Naive thymus-derived CD4-positive, alpha-beta T cell (primary cell): ENCODE results near the gene NUDT19. TPM values are rescaled to one million over a fixed set of nuclear protein-coding genes. Genes with fewer than 3 reads are reported as not detected.
"Not testable (repeated sequence)": the region's sequence is repeated elsewhere in the genome, so short reads cannot be mapped to it uniquely, and the experiment has no call there.

Experiments
- ATAC-seq: fragments of 150-1000 bp; cut with Tn5 transposase; 2 replicates; pipeline ENCODE4 v1.10.0; 2021; ENCODE audit warnings: mild to moderate bottlenecking, moderate library complexity
- CTCF ChIA-PET: fragments of 350-600 bp; sonication (Branson Sonifier 250); formaldehyde crosslinking; loops from one replicate; lab custom pipeline; 2021; ENCODE audit warnings: antibody characterized with exemption; lab: Charles Lee
- POLR2A ChIA-PET: fragments of 350-600 bp; sonication (Branson Sonifier 250); formaldehyde crosslinking; loops from one replicate; lab custom pipeline; 2021; ENCODE audit warnings: antibody characterized with exemption, inconsistent platforms; lab: Charles Lee
- DNase-seq, 9 donors: peaks; one replicate each; pipeline versions ENCODE4 v3.0.0 to v3.0.0-alpha.2; 2020 to 2022; ENCODE audit warnings: mixed read lengths in 1 of 9
- H3K27ac ChIP-seq: one replicate; pipeline ENCODE4 v1.7.0; 2013; ENCODE audit warnings: mild to moderate bottlenecking, low read depth, low read length, moderate library complexity
- H3K27me3 ChIP-seq, 2 donors: one replicate each; pipeline ENCODE4 v1.7.0; 2013; ENCODE audit warnings: low read length in 2 of 2, mild to moderate bottlenecking in 2 of 2, moderate library complexity in 2 of 2; ENCODE audit not compliant: control insufficient read depth in 2 of 2, insufficient read depth in 2 of 2
- H3K36me3 ChIP-seq, 3 experiments: 1 replicate in 2 of 3; 2 replicates in 1 of 3; pipeline ENCODE4 v1.7.0; 2013; ENCODE audit warnings: low read length in 3 of 3, mild to moderate bottlenecking in 3 of 3, moderate library complexity in 1 of 3; ENCODE audit not compliant: insufficient read depth in 3 of 3, control insufficient read depth in 2 of 3
- H3K4me1 ChIP-seq, 2 donors: one replicate each; pipeline ENCODE4 v1.7.0; 2013; ENCODE audit warnings: low read length in 2 of 2, mild to moderate bottlenecking in 2 of 2, moderate library complexity in 1 of 2; ENCODE audit not compliant: control insufficient read depth in 2 of 2, insufficient read depth in 2 of 2
- H3K4me3 ChIP-seq: 2 replicates; pipeline ENCODE4 v1.7.0; 2013; ENCODE audit warnings: mild to moderate bottlenecking, low read length
- H3K9me3 ChIP-seq, 3 experiments: 1 replicate in 2 of 3; 2 replicates in 1 of 3; pipeline ENCODE4 v1.7.0; 2013; ENCODE audit warnings: low read length in 3 of 3; ENCODE audit not compliant: control insufficient read depth in 2 of 3
- H3K27ac Mint-ChIP-seq, 9 donors: one replicate each; pipeline ENCODE4 v1.8.0; 2020 to 2022; ENCODE audit warnings: mixed read lengths in 9 of 9, mild to moderate bottlenecking in 8 of 9, moderate library complexity in 5 of 9, inconsistent platforms in 2 of 9
- H3K27me3 Mint-ChIP-seq, 5 donors: one replicate each; pipeline ENCODE4 v1.8.0; 2021 to 2022; ENCODE audit warnings: mixed read lengths in 5 of 5, mild to moderate bottlenecking in 1 of 5
- H3K36me3 Mint-ChIP-seq, 5 donors: one replicate each; pipeline ENCODE4 v1.8.0; 2020 to 2022; ENCODE audit warnings: mixed read lengths in 5 of 5, mild to moderate bottlenecking in 3 of 5, inconsistent platforms in 1 of 5
- H3K4me1 Mint-ChIP-seq, 7 donors: one replicate each; pipeline ENCODE4 v1.8.0; 2020 to 2022; ENCODE audit warnings: mixed read lengths in 7 of 7, mild to moderate bottlenecking in 3 of 7, inconsistent platforms in 1 of 7
- H3K4me3 Mint-ChIP-seq, 10 donors: one replicate each; pipeline ENCODE4 v1.8.0; 2020 to 2022; ENCODE audit warnings: mild to moderate bottlenecking in 10 of 10, mixed read lengths in 10 of 10, moderate library complexity in 6 of 10, inconsistent platforms in 2 of 10
- H3K9me3 Mint-ChIP-seq, 11 donors: one replicate each; pipeline ENCODE4 v1.8.0; 2020 to 2022; ENCODE audit warnings: mixed read lengths in 11 of 11, mild to moderate bottlenecking in 4 of 11, inconsistent platforms in 1 of 11, moderate library complexity in 1 of 11
- intact Hi-C, 2 donors: fragments of 100-400 bp; cut with micrococcal nuclease; formaldehyde crosslinking; loops; one replicate each; pipeline ENCODE4 v1.15.1; 2023
- polyA plus RNA-seq, 2 donors: library from polyadenylated mRNA; unstranded; fragments of 300-500 nt; fragmentation: Illumina TruSeq; gene quantifications; one replicate each; pipeline ENCODE4 v1.2.3, GENCODE V29; 2021
- total RNA-seq, 6 experiments: library from RNA in 5 of 6; stranded (reverse) in 5 of 6; gene quantifications; 1 replicate in 5 of 6; 2 replicates in 1 of 6; pipeline ENCODE4 v1.2.3 and lab custom pipeline; 2021 to 2026

The NUDT19 gene
- total and polyA plus RNA-seq, 7 experiments from 2014 or later = 2.4 to 17.0 (median 8.9) TPM

- CTCF ChIA-PET, ATAC-seq, H3K27me3 ChIP-seq, H3K27ac ChIP-seq, POLR2A ChIA-PET, DNase-seq, H3K9me3 ChIP-seq, H3K4me3 ChIP-seq, H3K9me3 Mint-ChIP-seq, H3K27me3 Mint-ChIP-seq: not testable (repeated sequence)
- Mint-ChIP-seq H3K4me3 (peak overlapping the region in 9 of 10 donors; percentile 59 to 97 (median 91)), H3K36me3 (peaks cover 24 to 62% (median 32%) of the 10 kb centered on the region in 5 donors), H3K4me1 (peaks cover 42 to 78% (median 71%) of the 10 kb centered on the region in 7 donors), H3K27ac (peak overlapping the region in 2 of 9 donors; percentile 12 to 85)
- peaks cover 0 to 25% (median 0%) of the 10 kb centered on the region in 3 experiments for H3K36me3 ChIP-seq
- intact Hi-C loops = loop anchor here (5.0 kb wide), 4 partner anchors 52 to 482 kb away; no protein-coding TSS in a partner anchor
- H3K4me1 ChIP-seq = peaks cover 20 to 24% of the 10 kb centered on the region in 2 donors
Observed at GRCh38 chr19:32694851-32695250, 3.2 kb downstream of the NUDT19 start.

DNA sequence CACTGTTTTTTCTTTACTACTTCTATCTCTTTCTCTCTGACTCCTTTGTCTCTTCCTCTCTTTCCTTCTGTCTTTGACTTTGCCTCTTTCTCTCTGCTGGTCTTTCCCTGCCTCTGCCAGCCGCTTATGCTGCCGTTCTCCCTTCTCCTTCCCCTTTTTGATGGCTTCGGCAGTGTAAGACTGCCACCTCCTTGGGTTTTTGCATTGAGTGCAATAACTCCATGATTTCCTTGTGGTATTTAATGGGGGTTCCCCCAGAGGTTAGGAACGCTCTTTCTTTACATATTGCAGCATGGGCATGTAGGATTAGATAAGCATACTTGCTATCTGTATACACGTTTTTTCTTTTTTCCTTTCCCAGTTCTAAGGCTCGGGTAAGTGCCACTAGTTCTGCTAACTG, 3.9 kb downstream of the NUDT19 start:
- H3K9me3 Mint-ChIP-seq, H3K9me3 ChIP-seq, DNase-seq, H3K27ac ChIP-seq, CTCF ChIA-PET, H3K27me3 ChIP-seq, H3K4me3 ChIP-seq, intact Hi-C loops, POLR2A ChIA-PET, ATAC-seq, H3K27me3 Mint-ChIP-seq: not testable (repeated sequence)
- peak overlapping the region; percentile 17 to 91 (median 51) for H3K4me3 Mint-ChIP-seq
- peaks cover 0 to 26% (median 0%) of the 10 kb centered on the region in 3 experiments for H3K36me3 ChIP-seq
- peaks cover 24 to 68% (median 39%) of the 10 kb centered on the region in 5 donors for H3K36me3 Mint-ChIP-seq
- peaks cover 20 to 24% of the 10 kb centered on the region in 2 donors for H3K4me1 ChIP-seq
- peaks cover 42 to 83% (median 71%) of the 10 kb centered on the region in 7 donors for H3K4me1 Mint-ChIP-seq
- H3K27ac Mint-ChIP-seq = peak overlapping the region in 3 of 9 donors; percentile 8 to 56 (median 22)

DNA sequence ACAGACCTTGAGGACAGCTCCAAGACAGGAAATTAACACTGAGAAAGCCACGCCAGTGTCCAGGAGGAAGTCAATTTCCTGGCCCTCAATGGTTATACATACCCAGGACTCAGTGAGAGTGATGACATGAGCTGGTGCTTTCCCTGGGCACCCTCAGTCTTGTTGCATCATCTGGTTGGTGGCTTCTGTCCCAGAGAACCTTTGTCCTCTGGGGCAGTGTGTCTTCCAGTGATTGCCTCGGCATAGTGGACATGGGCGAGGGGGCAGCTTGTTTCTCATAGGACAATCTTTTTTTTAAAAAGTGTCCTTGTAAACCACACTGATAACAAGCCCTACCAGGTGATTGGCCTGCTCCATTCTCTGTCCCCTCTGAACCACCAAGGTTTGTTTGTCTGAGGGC, 5.2 kb downstream of the NUDT19 start:
- intact Hi-C loops, ATAC-seq, H3K4me3 ChIP-seq, H3K4me3 Mint-ChIP-seq, DNase-seq, POLR2A ChIA-PET, H3K9me3 ChIP-seq, H3K27me3 ChIP-seq, H3K27me3 Mint-ChIP-seq, H3K27ac ChIP-seq, CTCF ChIA-PET: not testable (repeated sequence)
- Histone ChIP-seq H3K36me3 (peaks cover 0 to 26% (median 0%) of the 10 kb centered on the region in 3 experiments), H3K4me1 (peaks cover 10 to 17% of the 10 kb centered on the region in 2 donors)
- H3K27ac Mint-ChIP-seq = peak overlapping the region in 1 of 9 donors; percentile 14
- peaks cover 0 to 12% (median 2%) of the 10 kb centered on the region in 11 donors for H3K9me3 Mint-ChIP-seq
- H3K4me1 Mint-ChIP-seq = peaks cover 40 to 73% (median 67%) of the 10 kb centered on the region in 7 donors
- peaks cover 24 to 76% (median 45%) of the 10 kb centered on the region in 5 donors for H3K36me3 Mint-ChIP-seq

GRCh38 chr19:32700129-32700528, 8.5 kb downstream of the NUDT19 start:
- H3K36me3 ChIP-seq = peaks cover 0 to 32% (median 0%) of the 10 kb centered on the region in 3 experiments
- intact Hi-C loops, H3K27me3 ChIP-seq, H3K4me1 ChIP-seq, H3K9me3 ChIP-seq, DNase-seq, H3K4me3 ChIP-seq, CTCF ChIA-PET, POLR2A ChIA-PET, H3K4me3 Mint-ChIP-seq, H3K27ac Mint-ChIP-seq, H3K27me3 Mint-ChIP-seq, ATAC-seq, H3K27ac ChIP-seq: not testable (repeated sequence)
- peaks cover 23 to 50% (median 45%) of the 10 kb centered on the region in 7 donors for H3K4me1 Mint-ChIP-seq
- peaks cover 0 to 34% (median 11%) of the 10 kb centered on the region in 11 donors for H3K9me3 Mint-ChIP-seq
- H3K36me3 Mint-ChIP-seq = peaks cover 27 to 82% (median 62%) of the 10 kb centered on the region in 5 donors

GRCh38 chr19:32702010-32702409, 10.4 kb downstream of the NUDT19 start:
- ChIA-PET POLR2A (interaction anchor here (0.5 kb wide), 1 partner anchor 9 kb away, joined by 4 read pairs; no protein-coding TSS in a partner anchor), CTCF (no interaction called here)
- Histone ChIP-seq H3K36me3 (peaks cover 0 to 23% (median 0%) of the 10 kb centered on the region in 3 experiments), H3K4me3 (no peak overlapping the region), H3K9me3 (peaks cover 0 to 4% (median 3%) of the 10 kb centered on the region in 3 experiments), H3K27me3 (no peaks in the 10 kb centered on the region), H3K27ac (no peak overlapping the region), H3K4me1 (no peaks in the 10 kb centered on the region)
- no peak overlapping the region for H3K27ac Mint-ChIP-seq
- intact Hi-C loops = no loop called here
- H3K27me3 Mint-ChIP-seq = no peaks in the 10 kb centered on the region
- peaks cover 20 to 43% (median 31%) of the 10 kb centered on the region in 7 donors for H3K4me1 Mint-ChIP-seq
- DNase-seq = no peak
- H3K4me3 Mint-ChIP-seq = no peak overlapping the region
- H3K36me3 Mint-ChIP-seq = peaks cover 22 to 83% (median 58%) of the 10 kb centered on the region in 5 donors
- ATAC-seq = no peak
- H3K9me3 Mint-ChIP-seq = peaks cover 0 to 34% (median 13%) of the 10 kb centered on the region in 11 donors

DNA sequence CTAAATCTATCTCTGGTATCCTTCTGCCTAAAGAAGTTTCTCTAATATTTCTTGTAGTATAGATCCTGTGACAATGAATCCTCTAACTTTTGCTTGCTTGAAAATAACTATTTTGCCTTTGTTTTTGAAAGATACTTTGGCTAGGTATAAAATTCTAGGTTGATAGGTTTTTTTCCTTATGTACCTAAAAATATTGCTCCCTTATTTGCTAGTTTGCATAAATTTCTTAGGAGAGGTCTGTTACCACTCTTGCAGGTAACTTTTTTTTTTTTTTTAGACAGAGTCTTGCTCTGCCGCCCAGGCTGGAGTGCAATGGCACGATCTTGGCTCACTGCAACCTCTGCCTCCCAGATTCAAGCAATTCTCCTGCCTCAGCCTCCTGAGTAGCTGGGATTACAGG, 12.4 kb downstream of the NUDT19 start:
- ATAC-seq, POLR2A ChIA-PET, H3K4me1 ChIP-seq, DNase-seq, H3K4me3 ChIP-seq, H3K27ac ChIP-seq, CTCF ChIA-PET, H3K9me3 ChIP-seq, H3K4me3 Mint-ChIP-seq, H3K27me3 ChIP-seq, intact Hi-C loops, H3K27me3 Mint-ChIP-seq: not testable (repeated sequence)
- H3K9me3 Mint-ChIP-seq = peaks cover 0 to 30% (median 12%) of the 10 kb centered on the region in 11 donors
- peak overlapping the region in 1 of 9 donors; percentile 37 for H3K27ac Mint-ChIP-seq
- H3K36me3 Mint-ChIP-seq = peaks cover 6 to 71% (median 44%) of the 10 kb centered on the region in 5 donors
- H3K36me3 ChIP-seq = peaks cover 0 to 14% (median 0%) of the 10 kb centered on the region in 3 experiments
- peaks cover 15 to 36% (median 30%) of the 10 kb centered on the region in 7 donors for H3K4me1 Mint-ChIP-seq
